HepG2 (cell line): ENCODE measurements around the gene LYSMD1. TPM values are rescaled to one million over a fixed set of nuclear protein-coding genes. Genes with fewer than 3 reads are reported as not detected.

Experiments used
- AGO1 ChIP-seq: fragments of 200-400 bp; formaldehyde crosslinking; IDR thresholded peaks from 2 replicates; pipeline ENCODE4 v1.6.1; 2017; ENCODE audit warnings: mild to moderate bottlenecking, low read depth, low read length, moderate library complexity; ENCODE audit not compliant: poor library complexity, severe bottlenecking
- E2F5 ChIP-seq: sonication (generic); formaldehyde crosslinking; conservative IDR thresholded peaks from 2 replicates; pipeline ENCODE4 v1.4.0; 2020; ENCODE audit warnings: missing genetic modification reagents
- KLF16 ChIP-seq, 2 experiments: sonication (generic) in 1 of 2; formaldehyde crosslinking in 1 of 2; IDR thresholded peaks; 2 replicates each; pipeline versions ENCODE4 v1.6.1 to v1.8.0; 2016 to 2023; ENCODE audit warnings: missing genetic modification reagents in 2 of 2, missing compliant biosample characterization in 1 of 2
- MED1 ChIP-seq: sonication (generic); formaldehyde crosslinking; IDR thresholded peaks from 2 replicates; pipeline ENCODE4 v1.4.0; 2020; ENCODE audit warnings: missing genetic modification reagents
- RFXAP ChIP-seq: sonication (generic); formaldehyde crosslinking; IDR thresholded peaks from 2 replicates; pipeline ENCODE4 v1.4.0; 2020; ENCODE audit warnings: missing genetic modification reagents, borderline replicate concordance
- SAFB2 ChIP-seq: sonication (generic); formaldehyde crosslinking; IDR thresholded peaks from 2 replicates; pipeline ENCODE4 v1.5.1; 2020; ENCODE audit warnings: missing genetic modification reagents, low read depth, mild to moderate bottlenecking, borderline replicate concordance
- SCMH1 ChIP-seq: sonication (generic); formaldehyde crosslinking; IDR thresholded peaks from 2 replicates; pipeline ENCODE4 v1.9.0; 2021; ENCODE audit warnings: missing genetic modification reagents, mild to moderate bottlenecking, borderline replicate concordance
- SMARCE1 ChIP-seq: fragments of 450-650 bp; IDR thresholded peaks from 2 replicates; pipeline ENCODE4 v1.6.1; 2017; ENCODE audit warnings: borderline replicate concordance
- SP1 ChIP-seq, 2 experiments: fragments of 450-650 bp in 1 of 2; sonication (generic) in 1 of 2; formaldehyde crosslinking in 1 of 2; IDR thresholded peaks; 2 replicates each; pipeline versions ENCODE4 v1.4.0 to v1.6.1; 2016 to 2020; ENCODE audit warnings: missing genetic modification reagents in 1 of 2
- WIZ ChIP-seq: sonication (generic); formaldehyde crosslinking; IDR thresholded peaks from 2 replicates; pipeline ENCODE4 v1.5.1; 2020; ENCODE audit warnings: mild to moderate bottlenecking, missing genetic modification reagents
- ZNF142 ChIP-seq: sonication (generic); formaldehyde crosslinking; IDR thresholded peaks from 2 replicates; pipeline ENCODE4 v1.4.0; 2020; ENCODE audit warnings: missing genetic modification reagents
- ZNF318 ChIP-seq: sonication (generic); formaldehyde crosslinking; IDR thresholded peaks from 2 replicates; pipeline ENCODE4 v1.4.0; 2020; ENCODE audit warnings: mild to moderate bottlenecking, missing genetic modification reagents
- ZNF337 ChIP-seq: sonication (generic); formaldehyde crosslinking; IDR thresholded peaks from 2 replicates; pipeline ENCODE4 v1.5.1; 2020; ENCODE audit warnings: missing genetic modification reagents, low read depth, mild to moderate bottlenecking, borderline replicate concordance
- ZNF564 ChIP-seq: sonication (generic); formaldehyde crosslinking; IDR thresholded peaks from 2 replicates; pipeline ENCODE4 v1.8.1; 2023; ENCODE audit warnings: mild to moderate bottlenecking, missing genetic modification reagents
- polyA plus RNA-seq, 8 experiments: library from polyadenylated mRNA; depleted of rRNA in 3 of 8; stranded (reverse) in 7 of 8; unstranded in 1 of 8; fragments of >200 nt; fragmentation: Illumina TruSeq in 4 of 8; extraction: Trizol in 4 of 8; gene quantifications; 2 replicates each; pipeline versions ENCODE4 v1.2.1 to v1.2.3, GENCODE V29; 2011 to 2016; ENCODE audit warnings: low read depth in 4 of 8, missing spikeins in 1 of 8, mixed read lengths in 1 of 8; ENCODE audit not compliant: insufficient read depth in 1 of 8
- total RNA-seq, 5 experiments: library from RNA; depleted of rRNA; stranded (reverse); fragments of >200 nt; fragmentation: Illumina TruSeq; extraction: Trizol; gene quantifications; 2 replicates each; pipeline ENCODE4 v1.2.3, GENCODE V29; 2016; ENCODE audit warnings: low read depth in 1 of 5

Gene LYSMD1
- total and polyA plus RNA-seq, 2 of the 13 experiments (the other 11 are each of a cell fraction or from before 2014, with no cell fraction given): 3.8 to 4.8 TPM

- peak; percentile 13; the same call in 1 of the 2 replicates for TF ChIP-seq ZNF318 (CRISPR knock-in tag)
- TF ChIP-seq AGO1: no peak
- TF ChIP-seq E2F5 (CRISPR knock-in tag): no peak
- TF ChIP-seq MED1: no peak
- TF ChIP-seq SMARCE1: no peak
- TF ChIP-seq SCMH1 (CRISPR knock-in tag): no peak
- no peak for TF ChIP-seq ZNF142 (CRISPR knock-in tag)
- no peak for TF ChIP-seq ZNF564 (CRISPR knock-in tag)
- TF ChIP-seq WIZ (CRISPR knock-in tag): no peak
- no peak for TF ChIP-seq RFXAP (CRISPR knock-in tag)
- no peak for TF ChIP-seq SP1 (IDR thresholded peaks at IDR 0.05)
- TF ChIP-seq SP1 (CRISPR knock-in tag; IDR thresholded peaks at IDR 0.05): no peak
- TF ChIP-seq SAFB2 (CRISPR knock-in tag): no peak
- no peak for TF ChIP-seq KLF16 (CRISPR knock-in tag; IDR thresholded peaks at IDR 0.05)
- TF ChIP-seq ZNF337: 0 out of 2 replicates have a peak, but pooled peaks have one; percentile 12
Measured at GRCh38 chr1:151197863-151198253, 32.2 kb upstream of the LYSMD1 start (continued).
